Activated naive CD4-positive, alpha-beta T cell treated with anti-CD3 and anti-CD28 coated beads, Interleukin-2, amount 10 ng/mL, durations not matched to agents 7 days and 5 days (primary cell): ENCODE measurements around the gene CENPM.

Experiments
- CTCF ChIA-PET: fragments of 350-600 bp; sonication (Branson Sonifier 250); formaldehyde crosslinking; loops from one replicate; lab custom pipeline; 2021; ENCODE audit warnings: antibody characterized with exemption; lab: Charles Lee
- DNase-seq: peaks from one replicate; pipeline ENCODE4 v3.0.0-alpha.2; 2020
- H3K27ac Mint-ChIP-seq: one replicate; pipeline ENCODE4 v1.8.0; 2021; ENCODE audit warnings: mild to moderate bottlenecking, moderate library complexity, mixed read lengths
- H3K27me3 Mint-ChIP-seq: one replicate; pipeline ENCODE4 v1.8.0; 2021; ENCODE audit warnings: mild to moderate bottlenecking, mixed read lengths
- H3K36me3 Mint-ChIP-seq: one replicate; pipeline ENCODE4 v1.8.0; 2021; ENCODE audit warnings: mixed read lengths
- H3K4me1 Mint-ChIP-seq: one replicate; pipeline ENCODE4 v1.8.0; 2021; ENCODE audit warnings: mixed read lengths
- H3K4me3 Mint-ChIP-seq: one replicate; pipeline ENCODE4 v1.8.0; 2021; ENCODE audit warnings: mild to moderate bottlenecking, moderate library complexity, mixed read lengths
- H3K9me3 Mint-ChIP-seq: one replicate; pipeline ENCODE4 v1.8.0; 2021; ENCODE audit warnings: mixed read lengths

Gene CENPM

DNA sequence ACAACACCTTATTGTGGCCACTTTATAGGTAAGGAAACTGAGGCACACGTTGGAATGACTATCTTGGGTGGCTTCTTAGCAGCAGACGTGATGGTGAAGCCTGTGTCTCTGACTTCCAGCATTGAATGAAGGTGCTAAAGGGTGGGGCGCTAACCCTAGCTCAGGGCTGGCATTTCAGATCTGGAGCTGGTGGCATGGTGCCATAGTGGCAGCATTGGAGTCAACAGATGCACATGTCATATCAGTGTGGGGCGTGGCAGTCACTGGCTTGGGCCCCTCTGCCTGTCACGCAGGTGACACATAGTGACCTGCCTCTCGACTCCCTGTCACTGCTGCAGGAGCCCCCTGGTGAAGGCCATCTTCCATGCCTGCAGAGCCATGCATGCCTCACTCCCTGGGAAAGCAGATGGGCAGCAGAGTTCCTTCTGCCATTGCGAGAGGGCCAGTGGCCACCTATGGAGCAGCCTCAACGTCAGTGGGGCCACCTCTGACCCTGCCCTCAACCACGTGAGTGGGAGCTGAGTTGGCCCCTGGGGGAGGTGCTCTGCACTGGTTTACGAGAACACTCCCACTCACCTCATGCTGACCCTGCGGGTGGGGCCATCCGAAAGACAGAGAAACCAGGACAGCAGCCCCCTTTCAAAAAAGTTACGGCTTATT lies 46.8 kb downstream of the CENPM start:
- Mint-ChIP-seq H3K27ac (no peak overlapping the region), H3K4me3 (no peak overlapping the region)
- CTCF ChIA-PET = no interaction called here

DNA sequence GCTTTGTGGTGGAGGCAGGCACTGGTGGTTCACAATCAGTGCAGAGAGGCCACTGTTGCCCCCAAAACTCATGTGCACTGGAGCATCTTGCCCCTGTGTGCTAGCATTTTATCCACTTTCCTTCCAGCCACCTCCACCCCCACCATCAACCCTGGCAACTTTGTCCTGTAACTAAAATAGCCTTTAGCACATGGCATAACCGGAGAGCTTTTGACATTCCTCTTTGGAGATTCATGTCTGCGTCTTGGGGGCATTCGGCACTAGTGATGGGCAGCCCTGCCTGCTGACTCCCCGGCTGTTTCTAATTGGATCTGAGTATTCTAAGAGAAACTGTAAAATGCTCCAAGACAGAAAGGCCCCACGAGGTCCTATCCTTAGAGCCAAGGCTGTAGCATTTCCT lies 47.8 kb downstream of the CENPM start:
- Mint-ChIP-seq H3K4me3 (no peak overlapping the region), H3K27me3 (no peaks in the 10 kb centered on the region), H3K27ac (no peak overlapping the region), H3K9me3 (no peaks in the 10 kb centered on the region), H3K4me1 (no peaks in the 10 kb centered on the region), H3K36me3 (peaks cover 56% of the 10 kb centered on the region)
- no peak for DNase-seq
- CTCF ChIA-PET = no interaction called here

More for the DNA sequence above, 46.8 kb downstream of the CENPM start:
- no peak for DNase-seq
- H3K4me1 Mint-ChIP-seq = no peaks in the 10 kb centered on the region
- no peaks in the 10 kb centered on the region for H3K9me3 Mint-ChIP-seq
- no peaks in the 10 kb centered on the region for H3K27me3 Mint-ChIP-seq
- peaks cover 54% of the 10 kb centered on the region for H3K36me3 Mint-ChIP-seq

DNA sequence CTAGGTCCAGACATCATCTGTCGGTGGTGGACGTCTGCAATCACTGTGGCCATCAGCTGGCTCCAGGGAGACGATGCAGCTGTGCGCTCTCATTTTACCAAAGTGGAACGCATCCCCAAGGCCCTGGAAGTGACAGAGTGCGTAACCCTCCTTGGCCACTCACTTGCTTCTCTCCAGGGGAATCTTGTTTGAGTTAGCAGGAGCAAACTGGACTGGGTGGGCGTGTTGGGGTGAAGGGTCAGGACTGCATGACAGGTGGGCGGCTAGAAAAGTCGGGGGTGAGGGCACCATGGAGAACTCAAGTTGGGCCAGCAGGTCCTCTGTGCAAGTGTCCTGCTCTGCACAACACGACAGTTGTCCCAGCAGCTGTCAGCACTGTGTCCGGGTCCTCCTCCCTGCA lies 48.3 kb downstream of the CENPM start:
- no peaks in the 10 kb centered on the region for H3K27me3 Mint-ChIP-seq
- no peaks in the 10 kb centered on the region for H3K9me3 Mint-ChIP-seq
- H3K27ac Mint-ChIP-seq = no peak overlapping the region
- peaks cover 57% of the 10 kb centered on the region for H3K36me3 Mint-ChIP-seq
- no peak for DNase-seq
- no peaks in the 10 kb centered on the region for H3K4me1 Mint-ChIP-seq
- CTCF ChIA-PET = no interaction called here
- no peak overlapping the region for H3K4me3 Mint-ChIP-seq

DNA sequence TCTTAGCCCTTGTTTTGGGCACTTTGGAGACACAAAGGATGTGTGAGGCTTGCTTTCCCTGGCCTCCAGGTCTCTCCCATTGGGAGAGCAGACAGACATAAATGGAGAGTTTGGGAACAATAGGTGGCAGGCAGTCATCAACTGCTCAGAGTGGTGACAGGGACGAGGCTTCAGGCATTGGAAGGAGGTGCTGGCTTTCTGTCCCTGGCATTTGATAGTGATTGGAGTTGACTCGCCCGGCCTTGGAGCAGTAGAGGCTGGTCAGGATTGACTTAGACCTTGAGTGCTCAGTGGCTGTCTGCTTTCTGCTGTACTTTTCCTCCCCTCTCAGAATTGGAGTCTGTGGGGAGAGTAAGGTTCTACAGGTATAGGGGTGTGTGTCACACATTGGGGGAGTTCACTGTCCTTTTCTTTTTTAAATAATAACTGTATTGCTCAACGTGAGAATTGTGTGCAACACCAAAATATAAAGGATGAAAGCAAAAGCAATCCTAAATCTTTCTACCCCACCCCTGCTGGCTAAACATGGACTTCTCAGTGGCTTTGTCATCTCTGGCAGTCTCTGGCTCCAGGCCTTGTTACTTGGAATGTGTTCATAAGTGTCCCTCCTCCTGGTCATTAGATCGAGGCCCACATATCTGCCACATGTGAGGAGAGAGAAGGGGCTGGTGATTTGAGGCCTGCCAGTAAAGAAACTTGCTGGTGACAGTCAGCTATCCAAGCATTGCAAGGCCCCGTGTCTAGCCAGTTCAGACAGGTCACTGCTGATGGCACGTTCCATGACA lies 53.2 kb downstream of the CENPM start:
- Mint-ChIP-seq H3K36me3 (peaks cover 63% of the 10 kb centered on the region), H3K27ac (no peak overlapping the region), H3K27me3 (no peaks in the 10 kb centered on the region), H3K4me1 (no peaks in the 10 kb centered on the region), H3K4me3 (no peak overlapping the region), H3K9me3 (no peaks in the 10 kb centered on the region)
- no peak for DNase-seq
- CTCF ChIA-PET = no interaction called here

DNA sequence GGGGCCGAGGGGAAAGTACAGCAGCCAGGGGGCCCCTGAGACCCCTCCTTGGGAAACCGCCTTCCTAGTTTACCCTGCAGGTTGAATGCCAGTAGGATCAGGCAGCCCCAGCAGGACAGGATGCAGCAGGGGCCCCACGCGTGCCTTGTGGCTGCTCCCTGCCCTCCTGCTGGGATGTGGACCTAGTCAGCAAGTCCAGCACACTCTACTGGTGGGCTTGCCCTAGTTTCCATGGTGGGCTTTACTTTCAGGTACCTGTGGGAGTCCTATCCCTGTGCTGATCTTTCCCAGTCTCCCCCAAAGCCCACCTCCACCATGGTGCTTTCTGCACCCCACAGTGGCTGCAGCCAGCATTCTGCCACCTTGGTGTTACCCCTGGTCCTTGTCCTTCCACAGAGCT lies 54.2 kb downstream of the CENPM start:
- Mint-ChIP-seq H3K36me3 (peaks cover 66% of the 10 kb centered on the region), H3K27ac (no peak overlapping the region), H3K9me3 (no peaks in the 10 kb centered on the region), H3K27me3 (no peaks in the 10 kb centered on the region), H3K4me3 (no peak overlapping the region), H3K4me1 (no peaks in the 10 kb centered on the region)
- no peak for DNase-seq
- CTCF ChIA-PET = no interaction called here

DNA sequence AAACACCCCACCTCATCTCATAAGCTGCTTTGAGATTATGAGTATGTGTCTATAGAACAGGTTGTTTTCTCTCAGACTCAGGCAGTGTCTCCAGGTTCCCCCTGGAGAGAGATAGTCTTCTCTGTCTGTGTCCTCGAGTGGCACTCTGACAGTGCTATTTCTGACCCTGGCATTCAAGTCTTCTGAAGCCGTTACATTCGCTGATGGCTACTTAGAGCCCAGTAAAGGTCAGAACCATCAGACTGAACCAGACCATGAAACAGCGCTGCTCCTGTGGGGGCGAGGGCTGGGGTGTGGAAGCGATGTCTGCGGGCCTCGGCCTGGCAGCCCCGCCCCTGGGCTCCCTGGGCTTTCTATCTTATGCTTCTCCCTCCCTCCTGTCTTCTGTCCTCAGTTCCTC lies 55.5 kb downstream of the CENPM start:
- H3K27ac Mint-ChIP-seq = no peak overlapping the region
- peaks cover 66% of the 10 kb centered on the region for H3K36me3 Mint-ChIP-seq
- CTCF ChIA-PET = no interaction called here

More for the DNA sequence above, 55.5 kb downstream of the CENPM start:
- Mint-ChIP-seq H3K9me3 (no peaks in the 10 kb centered on the region), H3K4me1 (no peaks in the 10 kb centered on the region), H3K27me3 (no peaks in the 10 kb centered on the region), H3K4me3 (no peak overlapping the region)
- no peak for DNase-seq
